ENCODE results near the gene AP5S1.

- TF ChIP-seq CTCF (IDR thresholded peaks at IDR 0.05) (no peak), POLR2A (IDR thresholded peaks at IDR 0.05) (no peak)
Observed at GRCh38 chr20:3784863-3785239, 35.5 kb upstream of the AP5S1 start.

Measured in adrenal gland (tissue), 5 donors.